Measurements from ENCODE around the gene ROBO1.

- TF ChIP-seq FOXP2 (optimal IDR thresholded peaks at IDR 0.05; ENCODE audit: control extremely low read depth, extremely low read length, insufficient read depth) = no peak
- TF ChIP-seq POLR2AphosphoS5 (IDR thresholded peaks at IDR 0.05; ENCODE audit: borderline replicate concordance, low read depth, low read length) = no peak
Measured at GRCh38 chr3:79041621-79042020, 726.2 kb downstream of the ROBO1 start.

Measured in SK-N-MC (cell line).